CD4-positive, CD25-positive, alpha-beta regulatory T cell (primary cell): ENCODE measurements around the gene NFIB. TPM values are rescaled to one million over a fixed set of nuclear protein-coding genes. Genes with fewer than 3 reads are reported as not detected.

ENCODE experiments used
- ATAC-seq, 2 donors: fragments of 150-1000 bp; cut with Tn5 transposase; one replicate each; pipeline ENCODE4 v1.10.0; 2021; ENCODE audit warnings: low read depth in 2 of 2, moderate number of reproducible peaks in 2 of 2, moderate library complexity in 1 of 2
- DNase-seq, 3 donors: peaks; one replicate each; pipeline versions ENCODE4 v3.0.0 to v3.0.0-alpha.2; 2012 to 2022; ENCODE audit warnings: mixed read lengths in 1 of 3
- H3K27ac ChIP-seq: one replicate; pipeline ENCODE4 v1.7.0; 2013; ENCODE audit warnings: mild to moderate bottlenecking, low read length; ENCODE audit not compliant: insufficient read depth, poor library complexity, severe bottlenecking
- H3K27me3 ChIP-seq: one replicate; pipeline ENCODE4 v1.7.0; 2013; ENCODE audit warnings: low read length; ENCODE audit not compliant: control insufficient read depth, insufficient read depth
- H3K36me3 ChIP-seq: one replicate; pipeline ENCODE4 v1.7.0; 2013; ENCODE audit warnings: mild to moderate bottlenecking, low read length, moderate library complexity; ENCODE audit not compliant: control insufficient read depth, insufficient read depth
- H3K4me1 ChIP-seq: 2 replicates; pipeline ENCODE4 v1.7.0; 2013; ENCODE audit warnings: mild to moderate bottlenecking, low read length; ENCODE audit not compliant: insufficient read depth, control insufficient read depth, poor library complexity, severe bottlenecking
- H3K4me3 ChIP-seq: one replicate; pipeline ENCODE4 v1.7.0; 2013; ENCODE audit warnings: low read depth, mild to moderate bottlenecking, low read length, moderate library complexity
- H3K9me3 ChIP-seq, 2 experiments: 1 replicate in 1 of 2; 2 replicates in 1 of 2; pipeline ENCODE4 v1.7.0; 2013; ENCODE audit warnings: low read length in 2 of 2, mild to moderate bottlenecking in 1 of 2, moderate library complexity in 1 of 2; ENCODE audit not compliant: control insufficient read depth in 2 of 2
- H3K27ac Mint-ChIP-seq, 3 donors: one replicate each; pipeline ENCODE4 v1.8.0; 2020 to 2022; ENCODE audit warnings: mild to moderate bottlenecking in 3 of 3, mixed read lengths in 3 of 3, moderate library complexity in 2 of 3
- H3K27me3 Mint-ChIP-seq: one replicate; pipeline ENCODE4 v1.8.0; 2022; ENCODE audit warnings: mild to moderate bottlenecking, mixed read lengths
- H3K36me3 Mint-ChIP-seq: one replicate; pipeline ENCODE4 v1.8.0; 2020; ENCODE audit warnings: mixed read lengths
- H3K4me1 Mint-ChIP-seq, 4 donors: one replicate each; pipeline ENCODE4 v1.8.0; 2020 to 2022; ENCODE audit warnings: mixed read lengths in 4 of 4, mild to moderate bottlenecking in 1 of 4
- H3K4me3 Mint-ChIP-seq, 4 donors: one replicate each; pipeline ENCODE4 v1.8.0; 2020 to 2022; ENCODE audit warnings: mild to moderate bottlenecking in 4 of 4, mixed read lengths in 4 of 4, moderate library complexity in 3 of 4
- H3K9me3 Mint-ChIP-seq, 7 donors: one replicate each; pipeline ENCODE4 v1.8.0; 2020 to 2022; ENCODE audit warnings: mixed read lengths in 7 of 7, mild to moderate bottlenecking in 3 of 7, moderate library complexity in 2 of 7
- polyA plus RNA-seq, 4 donors: library from polyadenylated mRNA; unstranded; fragments of 300-500 nt; fragmentation: Illumina TruSeq; gene quantifications; one replicate each; pipeline ENCODE4 v1.2.3, GENCODE V29; 2021
- total RNA-seq: library from RNA; stranded (reverse); gene quantifications from one replicate; pipeline ENCODE4 v1.2.3, GENCODE V29; 2022

NFIB gene
- total and polyA plus RNA-seq, 5 donors from 2014 or later: 0.20 TPM; not detected in 4

- peaks cover 81% of the 10 kb centered on the region for H3K27me3 Mint-ChIP-seq
- ATAC-seq: no peak
- peaks cover 20% of the 10 kb centered on the region for H3K27me3 ChIP-seq
Measured at GRCh38 chr9:14316602-14317300, 2.8 kb upstream of the NFIB start.

GRCh38 chr9:14315875-14316601, 2.1 kb upstream of the NFIB start:
- H3K4me3 ChIP-seq: no peak overlapping the region
- Mint-ChIP-seq H3K4me1 (peaks cover 0 to 37% (median 10%) of the 10 kb centered on the region in 4 donors), H3K27me3 (peaks cover 77% of the 10 kb centered on the region), H3K9me3 (peaks cover 0 to 11% (median 1%) of the 10 kb centered on the region in 7 donors), H3K36me3 (peaks cover 3% of the 10 kb centered on the region), H3K27ac (no peak overlapping the region), H3K4me3 (peak overlapping the region; percentile 47 to 82 (median 76))
- H3K9me3 ChIP-seq: no peaks in the 10 kb centered on the region
- no peaks in the 10 kb centered on the region for H3K36me3 ChIP-seq
- peaks cover 25% of the 10 kb centered on the region for H3K27me3 ChIP-seq
- H3K4me1 ChIP-seq: peaks cover 24% of the 10 kb centered on the region
- no peak for ATAC-seq
- H3K27ac ChIP-seq: no peak overlapping the region
- DNase-seq: no peak

More at GRCh38 chr9:14316602-14317300, 2.8 kb upstream of the NFIB start:
- Histone ChIP-seq H3K9me3 (no peaks in the 10 kb centered on the region), H3K27ac (no peak overlapping the region), H3K36me3 (no peaks in the 10 kb centered on the region), H3K4me3 (no peak overlapping the region), H3K4me1 (peaks cover 24% of the 10 kb centered on the region)
- peaks cover 0 to 12% (median 1%) of the 10 kb centered on the region in 7 donors for H3K9me3 Mint-ChIP-seq
- DNase-seq: no peak
- H3K27ac Mint-ChIP-seq: no peak overlapping the region
- H3K4me3 Mint-ChIP-seq: peak overlapping the region in 2 of 4 donors; percentile 38 to 76
- H3K36me3 Mint-ChIP-seq: peaks cover 3% of the 10 kb centered on the region
- H3K4me1 Mint-ChIP-seq: peaks cover 3 to 44% (median 15%) of the 10 kb centered on the region in 4 donors

GRCh38 chr9:14314929-14315874, 1.3 kb upstream of the NFIB start:
- no peak overlapping the region for H3K4me3 ChIP-seq
- no peak overlapping the region for H3K27ac Mint-ChIP-seq

GRCh38 chr9:14314424-14314928, 535 bp upstream of the NFIB start:
- H3K9me3 Mint-ChIP-seq: peaks cover 0 to 11% (median 1%) of the 10 kb centered on the region in 7 donors
- Histone ChIP-seq H3K9me3 (no peaks in the 10 kb centered on the region), H3K27ac (no peak overlapping the region), H3K4me1 (peaks cover 24% of the 10 kb centered on the region), H3K4me3 (no peak overlapping the region), H3K27me3 (peaks cover 30% of the 10 kb centered on the region), H3K36me3 (no peaks in the 10 kb centered on the region)
- peaks cover 3% of the 10 kb centered on the region for H3K36me3 Mint-ChIP-seq
- no peak for DNase-seq
- H3K4me3 Mint-ChIP-seq: peak overlapping the region in 2 of 4 donors; percentile 59 to 78
- H3K4me1 Mint-ChIP-seq: peaks cover 0 to 33% (median 8%) of the 10 kb centered on the region in 4 donors
- peaks cover 73% of the 10 kb centered on the region for H3K27me3 Mint-ChIP-seq
- no peak for ATAC-seq
- peak overlapping the region in 1 of 3 donors; percentile 38 for H3K27ac Mint-ChIP-seq

More at GRCh38 chr9:14314929-14315874, 1.3 kb upstream of the NFIB start:
- H3K9me3 Mint-ChIP-seq: peaks cover 0 to 11% (median 1%) of the 10 kb centered on the region in 7 donors
- H3K27me3 Mint-ChIP-seq: peaks cover 74% of the 10 kb centered on the region
- no peak for ATAC-seq
- H3K4me1 Mint-ChIP-seq: peaks cover 0 to 33% (median 8%) of the 10 kb centered on the region in 4 donors
- H3K27me3 ChIP-seq: peaks cover 29% of the 10 kb centered on the region
- peak overlapping the region in 2 of 4 donors; percentile 47 to 82 for H3K4me3 Mint-ChIP-seq
- peaks cover 3% of the 10 kb centered on the region for H3K36me3 Mint-ChIP-seq
- DNase-seq: no peak
- H3K27ac ChIP-seq: no peak overlapping the region
- peaks cover 24% of the 10 kb centered on the region for H3K4me1 ChIP-seq
- H3K9me3 ChIP-seq: no peaks in the 10 kb centered on the region
- H3K36me3 ChIP-seq: no peaks in the 10 kb centered on the region

GRCh38 chr9:14313378-14313940, 482 bp downstream of the NFIB start:
- H3K27ac Mint-ChIP-seq: no peak overlapping the region
- peaks cover 0 to 11% (median 1%) of the 10 kb centered on the region in 7 donors for H3K9me3 Mint-ChIP-seq
- H3K27me3 Mint-ChIP-seq: peaks cover 63% of the 10 kb centered on the region
- Histone ChIP-seq H3K36me3 (no peaks in the 10 kb centered on the region), H3K27ac (no peak overlapping the region), H3K9me3 (no peaks in the 10 kb centered on the region), H3K27me3 (peaks cover 32% of the 10 kb centered on the region), H3K4me1 (peaks cover 24% of the 10 kb centered on the region), H3K4me3 (no peak overlapping the region)
- DNase-seq (no peak), ATAC-seq (no peak)
- peaks cover 3% of the 10 kb centered on the region for H3K36me3 Mint-ChIP-seq
- peaks cover 0 to 28% (median 8%) of the 10 kb centered on the region in 4 donors for H3K4me1 Mint-ChIP-seq
- H3K4me3 Mint-ChIP-seq: peak overlapping the region; percentile 68 to 84 (median 74)

GRCh38 chr9:14312719-14313377, 1.1 kb downstream of the NFIB start:
- H3K27me3 Mint-ChIP-seq: peaks cover 58% of the 10 kb centered on the region
- H3K4me3 Mint-ChIP-seq: peak overlapping the region in 3 of 4 donors; percentile 68 to 84 (median 69)
- Histone ChIP-seq H3K9me3 (no peaks in the 10 kb centered on the region), H3K36me3 (no peaks in the 10 kb centered on the region), H3K27ac (no peak overlapping the region), H3K4me1 (peaks cover 24% of the 10 kb centered on the region), H3K27me3 (peaks cover 30% of the 10 kb centered on the region), H3K4me3 (no peak overlapping the region)
- ATAC-seq (no peak), DNase-seq (no peak)
- peaks cover 0 to 28% (median 8%) of the 10 kb centered on the region in 4 donors for H3K4me1 Mint-ChIP-seq
- H3K36me3 Mint-ChIP-seq: peaks cover 3% of the 10 kb centered on the region
- peaks cover 0 to 11% (median 1%) of the 10 kb centered on the region in 7 donors for H3K9me3 Mint-ChIP-seq
- H3K27ac Mint-ChIP-seq: no peak overlapping the region
